Measurements from ENCODE around the gene COG6.

COG6 gene

GRCh38 chr13:39781381-39781780 lies 125.9 kb downstream of the COG6 start:
- no peak overlapping the region for H4K8ac ChIP-seq (ENCODE audit: low read depth, low read length)
- H3K27ac ChIP-seq (ENCODE audit: low read depth, low read length): no peak overlapping the region
- no peak overlapping the region for H3K4me3 ChIP-seq (ENCODE audit: low read depth, low read length)
- H3K4me1 ChIP-seq (ENCODE audit: control insufficient read depth in 1 of 2, insufficient read depth in 2 of 2, low read length in 2 of 2): peaks cover 9 to 14% of the 10 kb centered on the region in 2 experiments
- H2BK5ac ChIP-seq (ENCODE audit: low read depth, low read length, poor library complexity): no peak overlapping the region
- DNase-seq: no peak
- H3K18ac ChIP-seq (ENCODE audit: low read length): no peak overlapping the region
- H3K27me3 ChIP-seq (ENCODE audit: insufficient read depth, low read length): no peaks in the 10 kb centered on the region
- H2AK5ac ChIP-seq (ENCODE audit: low read length): no peak overlapping the region
- H3K9ac ChIP-seq (ENCODE audit: low read length): no peak overlapping the region
- peaks cover 2% of the 10 kb centered on the region for H3K9me3 ChIP-seq (ENCODE audit: insufficient read depth, low read depth, low read length)
- no peak overlapping the region for H2AFZ ChIP-seq (ENCODE audit: insufficient read depth, low read length, poor library complexity)
- no peak overlapping the region for H3K23ac ChIP-seq (ENCODE audit: low read length)
- no peak overlapping the region for H4K91ac ChIP-seq (ENCODE audit: low read depth, low read length)
- peaks cover 2% of the 10 kb centered on the region in 2 experiments for H3K36me3 ChIP-seq (ENCODE audit: control insufficient read depth in 1 of 2, insufficient read depth in 2 of 2, low read length in 2 of 2)
- H3K4me2 ChIP-seq (ENCODE audit: low read length): no peak overlapping the region
- no peak overlapping the region for H2BK12ac ChIP-seq (ENCODE audit: low read length)
- H3K4ac ChIP-seq (ENCODE audit: low read depth, low read length): no peak overlapping the region
- peaks cover 6% of the 10 kb centered on the region for H3K79me2 ChIP-seq (ENCODE audit: control insufficient read depth, insufficient read depth, low read length, poor library complexity)
- H2BK120ac ChIP-seq (ENCODE audit: insufficient read depth, low read length, poor library complexity): no peak overlapping the region
- H3K79me1 ChIP-seq (ENCODE audit: low read length): peaks cover 13% of the 10 kb centered on the region
- no peak overlapping the region for H3K14ac ChIP-seq (ENCODE audit: low read length)
- no peak overlapping the region for H4K12ac ChIP-seq (ENCODE audit: low read depth, low read length)
- no CpG with 5 or more reads among the region's 2 CpGs for WGBS (ENCODE audit: extremely low coverage, insufficient coverage, insufficient read length)

GRCh38 chr13:39783051-39783450 lies 127.6 kb downstream of the COG6 start:
- Histone ChIP-seq H3K9ac (ENCODE audit: low read length) (no peak overlapping the region), H3K4me1 (ENCODE audit: control insufficient read depth in 1 of 2, insufficient read depth in 2 of 2, low read length in 2 of 2) (peaks cover 7 to 11% of the 10 kb centered on the region in 2 experiments), H3K4ac (ENCODE audit: low read depth, low read length) (no peak overlapping the region), H3K27me3 (ENCODE audit: insufficient read depth, low read length) (no peaks in the 10 kb centered on the region), H3K4me3 (ENCODE audit: low read depth, low read length) (no peak overlapping the region), H2AK5ac (ENCODE audit: low read length) (no peak overlapping the region), H2BK120ac (ENCODE audit: insufficient read depth, low read length, poor library complexity) (no peak overlapping the region), H3K79me2 (ENCODE audit: control insufficient read depth, insufficient read depth, low read length, poor library complexity) (peaks cover 3% of the 10 kb centered on the region), H3K14ac (ENCODE audit: low read length) (no peak overlapping the region), H4K8ac (ENCODE audit: low read depth, low read length) (no peak overlapping the region), H2BK5ac (ENCODE audit: low read depth, low read length, poor library complexity) (no peak overlapping the region), H3K27ac (ENCODE audit: low read depth, low read length) (no peak overlapping the region), H4K12ac (ENCODE audit: low read depth, low read length) (no peak overlapping the region), H4K91ac (ENCODE audit: low read depth, low read length) (no peak overlapping the region), H3K36me3 (ENCODE audit: control insufficient read depth in 1 of 2, insufficient read depth in 2 of 2, low read length in 2 of 2) (peaks cover 2% of the 10 kb centered on the region in 2 experiments), H3K23ac (ENCODE audit: low read length) (no peak overlapping the region), H3K9me3 (ENCODE audit: insufficient read depth, low read depth, low read length) (peaks cover 2% of the 10 kb centered on the region), H3K18ac (ENCODE audit: low read length) (no peak overlapping the region), H3K79me1 (ENCODE audit: low read length) (peaks cover 9% of the 10 kb centered on the region), H3K4me2 (ENCODE audit: low read length) (no peak overlapping the region), H2BK12ac (ENCODE audit: low read length) (no peak overlapping the region), H2AFZ (ENCODE audit: insufficient read depth, low read length, poor library complexity) (no peak overlapping the region)
- WGBS (ENCODE audit: extremely low coverage, insufficient coverage, insufficient read length): no CpG with 5 or more reads among the region's 1 CpG
- DNase-seq: peak in 1 of 2 donors; percentile 4

GRCh38 chr13:39784347-39784746 lies 128.9 kb downstream of the COG6 start:
- H3K27me3 ChIP-seq (ENCODE audit: insufficient read depth, low read length): no peaks in the 10 kb centered on the region
- no peaks in the 10 kb centered on the region for H3K36me3 ChIP-seq (ENCODE audit: control insufficient read depth in 1 of 2, insufficient read depth in 2 of 2, low read length in 2 of 2)
- no peak overlapping the region for H3K4me3 ChIP-seq (ENCODE audit: low read depth, low read length)
- no peak overlapping the region for H3K18ac ChIP-seq (ENCODE audit: low read length)
- peaks cover 3% of the 10 kb centered on the region for H3K79me1 ChIP-seq (ENCODE audit: low read length)
- no peak overlapping the region for H2AK5ac ChIP-seq (ENCODE audit: low read length)
- H2AFZ ChIP-seq (ENCODE audit: insufficient read depth, low read length, poor library complexity): no peak overlapping the region
- H3K27ac ChIP-seq (ENCODE audit: low read depth, low read length): no peak overlapping the region
- no peak overlapping the region for H2BK5ac ChIP-seq (ENCODE audit: low read depth, low read length, poor library complexity)
- peaks cover 3 to 10% of the 10 kb centered on the region in 2 experiments for H3K4me1 ChIP-seq (ENCODE audit: control insufficient read depth in 1 of 2, insufficient read depth in 2 of 2, low read length in 2 of 2)
- WGBS (ENCODE audit: extremely low coverage, insufficient coverage, insufficient read length): no CpG with 5 or more reads among the region's 1 CpG
- no peak overlapping the region for H3K14ac ChIP-seq (ENCODE audit: low read length)
- H3K9ac ChIP-seq (ENCODE audit: low read length): no peak overlapping the region
- H2BK12ac ChIP-seq (ENCODE audit: low read length): no peak overlapping the region
- H4K91ac ChIP-seq (ENCODE audit: low read depth, low read length): no peak overlapping the region
- no peak overlapping the region for H3K4me2 ChIP-seq (ENCODE audit: low read length)
- no peak overlapping the region for H4K12ac ChIP-seq (ENCODE audit: low read depth, low read length)
- peaks cover 1% of the 10 kb centered on the region for H3K79me2 ChIP-seq (ENCODE audit: control insufficient read depth, insufficient read depth, low read length, poor library complexity)
- DNase-seq: no peak
- H3K9me3 ChIP-seq (ENCODE audit: insufficient read depth, low read depth, low read length): peaks cover under 1% of the 10 kb centered on the region
- no peak overlapping the region for H4K8ac ChIP-seq (ENCODE audit: low read depth, low read length)
- H2BK120ac ChIP-seq (ENCODE audit: insufficient read depth, low read length, poor library complexity): no peak overlapping the region
- no peak overlapping the region for H3K23ac ChIP-seq (ENCODE audit: low read length)
- no peak overlapping the region for H3K4ac ChIP-seq (ENCODE audit: low read depth, low read length)

- Histone ChIP-seq H3K18ac (ENCODE audit: low read length) (no peak overlapping the region), H3K79me1 (ENCODE audit: low read length) (no peaks in the 10 kb centered on the region), H2AK5ac (ENCODE audit: low read length) (no peak overlapping the region), H2BK5ac (ENCODE audit: low read depth, low read length, poor library complexity) (no peak overlapping the region), H2BK120ac (ENCODE audit: insufficient read depth, low read length, poor library complexity) (peak overlapping the region; percentile 60), H4K12ac (ENCODE audit: low read depth, low read length) (no peak overlapping the region), H3K4me2 (ENCODE audit: low read length) (no peak overlapping the region), H3K9ac (ENCODE audit: low read length) (peak overlapping the region; percentile 29), H3K79me2 (ENCODE audit: control insufficient read depth, insufficient read depth, low read length, poor library complexity) (no peaks in the 10 kb centered on the region), H4K8ac (ENCODE audit: low read depth, low read length) (no peak overlapping the region), H3K4me1 (ENCODE audit: control insufficient read depth in 1 of 2, insufficient read depth in 2 of 2, low read length in 2 of 2) (peaks cover 0 to 5% of the 10 kb centered on the region in 2 experiments), H4K91ac (ENCODE audit: low read depth, low read length) (peak overlapping the region; percentile 32), H3K23ac (ENCODE audit: low read length) (no peak overlapping the region), H3K14ac (ENCODE audit: low read length) (no peak overlapping the region), H3K27me3 (ENCODE audit: insufficient read depth, low read length) (no peaks in the 10 kb centered on the region), H3K27ac (ENCODE audit: low read depth, low read length) (no peak overlapping the region), H3K36me3 (ENCODE audit: control insufficient read depth in 1 of 2, insufficient read depth in 2 of 2, low read length in 2 of 2) (no peaks in the 10 kb centered on the region), H3K9me3 (ENCODE audit: insufficient read depth, low read depth, low read length) (peaks cover 4% of the 10 kb centered on the region), H3K4ac (ENCODE audit: low read depth, low read length) (no peak overlapping the region), H3K4me3 (ENCODE audit: low read depth, low read length) (no peak overlapping the region), H2AFZ (ENCODE audit: insufficient read depth, low read length, poor library complexity) (no peak overlapping the region), H2BK12ac (ENCODE audit: low read length) (peak overlapping the region; percentile 32)
- no peak for DNase-seq
- WGBS (ENCODE audit: extremely low coverage, insufficient coverage, insufficient read length): no CpG with 5 or more reads among the region's 4 CpGs
These were observed 130.6 kb downstream of the COG6 start for GRCh38 chr13:39786091-39786490.

All from trophoblast cell (in vitro differentiated cells and primary cell).